Activated gamma-delta T cell treated with anti-CD3 and anti-CD28 coated beads, Interleukin-2, amount 50 U/mL, for 16 hours (primary cell): ENCODE data around the gene BACH1.

Experiments
- DNase-seq: peaks from one replicate; pipeline ENCODE4 v3.0.0-alpha.2; 2020; ENCODE audit warnings: low read depth

BACH1 gene

DNA sequence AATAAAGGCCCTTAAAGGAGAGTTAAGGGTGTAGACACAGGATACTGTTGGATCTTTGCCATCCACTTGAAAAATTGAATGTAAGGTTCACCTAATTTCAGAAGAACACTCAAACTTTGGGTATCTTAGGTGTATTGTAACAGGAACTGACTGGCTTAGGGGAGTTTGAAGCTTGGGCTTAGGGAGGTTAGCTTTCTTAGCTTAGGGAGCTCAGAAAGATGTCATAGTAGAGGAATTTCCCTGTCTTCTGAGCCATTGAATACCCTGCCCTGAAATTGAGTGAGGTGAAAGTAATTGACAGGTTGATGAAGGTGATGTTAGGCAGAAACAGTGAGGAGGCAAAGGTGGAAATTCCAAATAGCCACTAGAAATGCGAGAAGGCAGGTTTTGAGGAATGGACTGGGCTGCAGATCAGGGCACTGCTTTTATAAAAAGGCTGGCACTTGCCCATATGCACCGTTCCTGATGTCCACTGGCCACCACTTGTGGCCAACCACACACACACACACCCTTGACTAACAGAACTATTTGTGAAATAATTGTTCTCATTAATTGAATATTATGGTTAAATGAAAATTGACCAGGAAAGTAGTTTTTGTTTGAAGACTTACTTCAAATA is 16.5 kb downstream of the BACH1 start:
- DNase-seq: no peak

DNA sequence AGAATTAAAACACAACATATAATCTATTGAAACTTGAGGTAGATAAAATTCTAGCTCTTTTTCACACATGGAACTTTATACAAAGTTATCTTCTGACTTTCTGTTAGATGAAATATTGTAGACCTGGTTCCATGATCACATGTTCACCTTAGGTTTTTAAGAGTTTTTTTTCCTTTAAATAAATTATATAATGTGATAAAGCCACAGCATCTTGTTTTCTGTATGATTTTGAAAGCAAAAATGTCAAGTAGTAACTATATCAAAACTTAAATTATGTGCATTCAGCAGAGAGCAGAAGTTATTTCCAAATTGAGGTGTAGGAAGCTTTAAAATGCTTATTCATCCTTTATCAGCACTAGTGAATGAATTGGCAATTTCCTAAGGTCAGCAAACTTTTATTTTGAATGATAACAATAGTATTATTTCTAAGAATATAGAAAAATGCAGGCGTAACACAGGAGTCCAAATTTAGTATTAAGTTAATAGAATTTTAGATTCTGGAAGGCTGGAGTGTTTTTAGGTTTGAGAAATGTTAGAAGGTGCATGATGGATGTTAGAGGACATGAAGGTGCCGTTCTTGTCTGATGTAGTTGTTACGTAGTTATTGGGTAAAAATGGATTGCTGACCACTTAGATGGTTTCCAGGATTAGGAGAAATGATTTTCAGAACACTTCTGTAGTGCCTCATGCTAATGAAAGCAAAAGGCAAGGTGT is 17.5 kb downstream of the BACH1 start:
- no peak for DNase-seq

DNA sequence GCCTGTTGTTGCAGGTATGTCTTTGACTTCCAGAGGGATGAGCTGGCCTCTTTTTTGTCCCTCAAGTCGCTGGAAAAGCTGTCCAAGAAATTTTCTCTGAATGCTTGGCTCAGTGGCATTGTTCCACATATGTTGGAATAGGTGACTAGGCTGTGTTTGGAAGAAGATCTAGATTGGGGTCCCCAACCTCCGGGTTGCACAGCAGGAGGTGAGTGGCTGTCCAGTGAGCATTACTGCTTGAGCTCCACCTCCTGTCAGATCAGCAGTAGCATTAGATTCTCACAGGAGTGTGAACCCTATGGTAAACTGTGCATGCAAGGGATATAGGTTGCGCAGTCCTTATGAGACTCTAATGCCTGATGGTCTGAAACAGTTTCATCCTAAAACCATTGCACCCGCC is 18.1 kb downstream of the BACH1 start:
- no peak for DNase-seq

DNA sequence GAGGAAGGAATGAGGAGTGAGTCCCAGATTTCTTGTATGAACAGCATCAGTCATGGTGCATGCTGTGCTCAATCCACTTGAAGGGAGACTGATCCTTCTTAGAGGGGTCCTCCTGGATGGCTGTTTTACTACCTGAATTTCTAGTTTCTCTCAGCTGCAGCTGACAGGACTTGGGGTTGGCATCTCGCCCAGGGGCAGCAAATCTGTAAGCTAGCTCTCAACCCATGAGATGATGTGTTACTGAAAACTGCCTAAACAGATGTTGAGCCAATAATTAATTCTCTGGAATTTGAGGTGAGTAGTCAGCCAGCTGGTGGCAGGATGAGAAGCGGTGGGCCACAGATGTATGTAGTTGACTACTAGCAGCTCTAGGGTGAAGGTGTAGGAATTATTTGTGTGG is 19.6 kb downstream of the BACH1 start:
- DNase-seq: no peak

DNA sequence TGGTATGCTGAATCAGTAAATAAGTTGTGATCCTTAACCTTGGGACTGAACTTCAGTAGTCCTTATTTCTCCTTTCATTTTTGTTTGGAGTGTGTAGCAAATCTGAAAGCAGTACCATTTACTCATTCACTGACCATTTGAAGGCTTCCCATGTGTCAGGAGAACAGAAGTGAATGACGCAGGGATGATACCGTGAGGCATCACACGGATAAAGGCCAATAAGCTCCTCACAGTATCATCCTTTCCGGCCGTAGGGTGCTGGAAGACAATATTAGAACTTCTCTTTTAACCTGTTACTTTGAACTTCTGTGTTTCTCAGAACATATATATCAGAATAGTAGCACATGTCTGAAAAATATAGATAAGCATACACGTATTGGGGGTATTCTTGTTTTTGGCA is 21.3 kb downstream of the BACH1 start:
- DNase-seq: no peak

DNA sequence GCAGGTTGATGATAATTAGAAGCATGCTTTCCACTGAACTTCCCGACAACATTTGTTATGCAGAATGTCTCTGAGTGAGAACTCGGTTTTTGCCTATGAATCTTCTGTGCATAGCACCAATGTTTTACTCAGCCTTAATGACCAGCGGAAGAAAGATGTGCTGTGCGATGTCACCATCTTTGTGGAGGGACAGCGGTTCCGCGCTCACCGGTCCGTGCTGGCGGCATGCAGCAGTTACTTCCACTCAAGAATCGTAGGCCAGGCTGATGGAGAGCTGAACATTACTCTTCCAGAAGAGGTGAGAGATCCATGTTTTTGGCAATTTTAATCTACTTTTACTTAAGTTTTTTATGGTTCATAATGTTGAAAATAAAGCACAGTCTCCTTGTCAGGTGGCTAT is 22.5 kb downstream of the BACH1 start:
- no peak for DNase-seq

DNA sequence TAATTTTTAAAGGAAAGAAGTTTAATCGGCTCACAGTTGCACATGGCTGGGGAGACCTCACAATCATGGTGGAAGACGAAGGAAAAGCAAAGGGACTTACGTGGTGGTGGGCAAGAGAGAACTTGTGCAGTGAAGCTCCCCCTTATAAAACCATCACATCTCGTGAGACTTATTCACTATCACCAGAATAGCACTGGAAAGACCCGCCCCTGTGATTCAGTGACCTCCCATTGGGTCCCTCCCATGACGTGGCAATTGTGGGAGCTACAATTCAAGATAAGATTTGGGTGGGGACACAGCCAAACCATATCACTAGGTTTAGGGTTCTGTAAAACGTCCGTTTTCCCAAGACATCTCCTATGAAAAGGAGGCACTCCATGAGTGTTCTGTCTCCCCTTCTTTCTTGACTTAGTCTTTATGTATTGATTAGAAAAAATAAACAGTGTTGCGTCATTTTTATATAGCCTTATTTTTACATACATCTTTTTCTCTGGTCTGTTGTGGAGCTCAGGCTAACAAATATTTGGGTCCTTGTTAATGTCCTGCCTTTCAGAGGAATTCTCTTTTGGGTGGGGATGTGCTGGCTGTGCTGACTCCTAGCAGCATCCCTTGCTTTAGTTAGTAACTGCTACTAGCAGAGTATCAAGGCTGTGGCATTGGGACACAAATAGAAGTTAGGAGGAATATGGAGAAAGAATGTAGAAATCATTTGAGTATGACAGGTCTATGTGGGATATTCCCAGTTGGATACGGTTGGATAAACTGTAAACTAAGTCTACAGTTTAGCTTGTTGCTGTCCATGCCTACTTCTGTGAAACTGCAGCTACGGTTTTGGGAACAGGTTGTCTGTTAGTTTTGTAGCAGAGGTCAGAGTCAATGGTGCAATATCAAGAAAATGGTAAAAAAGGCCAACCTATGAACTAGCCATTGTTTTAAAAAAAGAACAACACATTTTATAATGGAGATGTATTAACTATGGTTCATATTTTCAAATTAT is 23.5 kb downstream of the BACH1 start:
- no peak for DNase-seq

DNA sequence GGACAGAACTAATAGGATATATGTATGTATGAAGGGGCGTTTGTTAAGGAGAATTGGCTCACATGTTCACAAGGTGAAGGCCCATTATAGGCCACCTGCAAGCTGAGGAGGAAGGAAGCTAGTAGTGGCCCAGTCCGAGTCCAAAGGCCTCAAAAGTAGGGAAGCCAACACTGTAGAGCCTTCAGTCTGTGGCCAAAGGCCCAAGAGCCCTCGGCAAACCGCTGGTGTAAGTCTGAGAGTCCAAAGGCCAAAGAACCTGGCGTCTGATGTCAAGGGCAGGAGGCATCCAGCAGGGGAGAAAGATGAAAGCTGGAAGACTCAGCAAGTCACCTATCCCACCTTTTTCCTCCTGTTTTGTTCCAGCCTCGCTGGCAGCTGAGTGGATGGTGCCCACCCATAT is 24.5 kb downstream of the BACH1 start:
- no peak for DNase-seq

DNA sequence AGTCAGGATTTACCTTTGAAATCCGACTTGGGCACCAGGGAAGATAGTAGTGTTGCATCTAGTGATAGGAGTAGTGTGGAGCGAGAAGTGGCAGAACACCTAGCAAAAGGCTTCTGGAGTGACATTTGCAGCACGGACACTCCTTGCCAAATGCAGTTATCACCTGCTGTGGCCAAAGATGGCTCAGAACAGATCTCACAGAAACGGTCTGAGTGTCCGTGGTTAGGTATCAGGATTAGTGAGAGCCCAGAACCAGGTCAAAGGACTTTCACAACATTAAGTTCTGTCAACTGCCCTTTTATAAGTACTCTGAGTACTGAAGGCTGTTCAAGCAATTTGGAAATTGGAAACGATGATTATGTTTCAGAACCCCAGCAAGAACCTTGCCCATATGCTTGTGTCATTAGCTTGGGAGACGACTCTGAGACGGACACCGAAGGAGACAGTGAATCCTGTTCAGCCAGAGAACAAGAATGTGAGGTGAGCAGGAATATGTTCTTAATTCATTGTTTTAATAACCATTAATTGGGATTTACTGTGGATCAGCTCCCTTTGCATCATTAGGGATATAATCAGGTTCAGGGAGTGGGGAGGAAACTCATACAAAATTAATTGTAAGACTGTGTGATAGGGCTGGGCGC is 28.3 kb downstream of the BACH1 start:
- DNase-seq: no peak

DNA sequence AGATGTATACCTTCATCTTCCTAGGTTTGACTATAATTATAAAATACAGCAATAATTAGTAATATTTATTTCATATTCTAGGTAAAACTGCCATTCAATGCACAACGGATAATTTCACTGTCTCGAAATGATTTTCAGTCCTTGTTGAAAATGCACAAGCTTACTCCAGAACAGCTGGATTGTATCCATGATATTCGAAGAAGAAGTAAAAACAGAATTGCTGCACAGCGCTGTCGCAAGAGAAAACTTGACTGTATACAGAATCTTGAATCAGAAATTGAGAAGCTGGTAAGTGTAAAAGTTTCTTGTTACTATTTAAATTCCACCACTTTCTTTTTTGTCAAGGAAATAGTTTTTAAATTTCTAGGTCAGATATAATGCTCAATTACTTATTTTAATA is 30.7 kb downstream of the BACH1 start:
- DNase-seq: no peak

DNA sequence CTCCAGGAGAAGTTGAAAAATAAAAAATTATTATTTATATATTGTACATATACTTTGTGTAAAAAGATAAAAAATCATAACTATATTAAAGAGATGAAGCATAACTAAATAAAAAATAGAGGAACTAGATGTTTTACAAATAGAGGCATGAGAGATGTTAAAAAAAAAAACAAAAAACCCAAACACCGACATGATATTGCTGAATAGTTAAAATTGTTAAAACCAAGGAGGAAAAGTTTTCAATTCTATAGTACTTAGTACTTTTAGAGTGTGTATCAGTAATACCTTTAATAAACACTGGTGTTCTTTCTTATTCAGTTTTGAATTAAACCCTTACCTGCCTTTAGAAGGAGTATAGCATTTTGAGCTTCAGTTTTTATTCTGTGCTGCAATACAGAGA is 32.1 kb downstream of the BACH1 start:
- no peak for DNase-seq

DNA sequence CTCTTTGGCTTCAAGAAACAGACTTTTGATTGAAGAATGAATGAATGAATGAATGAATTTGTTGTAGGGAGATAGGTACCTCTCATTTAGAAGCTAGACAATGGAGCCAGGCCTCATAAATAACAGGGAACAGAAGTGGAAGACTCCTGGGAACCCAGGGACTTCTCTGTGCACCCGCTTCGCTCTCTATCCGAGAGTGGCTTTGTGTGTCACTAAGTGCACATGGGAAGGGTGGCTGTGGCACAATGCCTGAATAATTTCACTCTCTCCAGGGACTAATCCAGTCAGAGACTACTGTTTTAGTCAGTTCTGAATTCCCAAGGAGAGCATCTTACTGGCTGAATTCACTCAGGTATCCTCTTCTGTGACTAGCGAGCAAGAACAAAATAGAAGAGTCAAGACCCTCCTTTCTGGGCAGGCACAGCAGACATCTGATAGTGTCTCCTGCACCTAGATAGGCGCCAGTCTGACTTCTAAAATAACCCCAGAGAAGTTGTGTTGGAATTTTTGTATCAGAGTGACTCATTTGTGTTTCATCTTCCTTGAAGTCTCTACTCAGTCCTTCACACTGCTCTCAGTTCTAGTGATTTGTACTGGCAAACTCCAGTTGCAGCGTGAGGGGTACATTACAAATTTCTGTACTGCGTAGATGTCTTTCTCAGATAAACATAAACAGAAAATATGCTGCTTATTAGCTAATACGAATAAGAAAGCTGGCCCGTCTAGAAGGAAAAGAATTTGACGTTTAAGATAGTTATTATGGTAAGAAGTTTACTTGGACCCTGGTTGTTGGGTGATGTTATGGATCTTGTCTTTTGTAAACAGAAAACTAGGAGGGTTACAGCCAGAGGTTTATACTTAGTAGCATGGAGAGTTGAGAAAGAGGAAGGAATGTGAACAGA is 34.0 kb downstream of the BACH1 start:
- DNase-seq: no peak

DNA sequence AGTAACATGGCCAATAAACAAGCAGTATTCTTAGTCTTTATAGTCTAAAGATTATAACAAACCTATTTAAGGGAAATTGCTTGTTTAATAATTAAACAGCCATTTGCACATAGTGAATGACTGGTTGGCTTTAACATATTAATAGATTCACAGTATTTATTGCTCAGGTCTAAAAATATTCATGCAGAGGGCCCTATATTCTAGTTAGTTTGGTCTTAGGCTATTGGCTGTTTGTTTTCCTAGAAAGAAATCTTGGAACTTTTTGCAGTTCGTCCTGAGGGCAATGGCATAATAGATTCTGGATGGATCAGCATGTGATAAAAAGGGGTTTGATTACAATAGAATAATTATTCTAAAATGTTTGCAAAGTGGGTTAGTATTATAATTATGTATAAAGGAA is 34.7 kb downstream of the BACH1 start:
- no peak for DNase-seq

DNA sequence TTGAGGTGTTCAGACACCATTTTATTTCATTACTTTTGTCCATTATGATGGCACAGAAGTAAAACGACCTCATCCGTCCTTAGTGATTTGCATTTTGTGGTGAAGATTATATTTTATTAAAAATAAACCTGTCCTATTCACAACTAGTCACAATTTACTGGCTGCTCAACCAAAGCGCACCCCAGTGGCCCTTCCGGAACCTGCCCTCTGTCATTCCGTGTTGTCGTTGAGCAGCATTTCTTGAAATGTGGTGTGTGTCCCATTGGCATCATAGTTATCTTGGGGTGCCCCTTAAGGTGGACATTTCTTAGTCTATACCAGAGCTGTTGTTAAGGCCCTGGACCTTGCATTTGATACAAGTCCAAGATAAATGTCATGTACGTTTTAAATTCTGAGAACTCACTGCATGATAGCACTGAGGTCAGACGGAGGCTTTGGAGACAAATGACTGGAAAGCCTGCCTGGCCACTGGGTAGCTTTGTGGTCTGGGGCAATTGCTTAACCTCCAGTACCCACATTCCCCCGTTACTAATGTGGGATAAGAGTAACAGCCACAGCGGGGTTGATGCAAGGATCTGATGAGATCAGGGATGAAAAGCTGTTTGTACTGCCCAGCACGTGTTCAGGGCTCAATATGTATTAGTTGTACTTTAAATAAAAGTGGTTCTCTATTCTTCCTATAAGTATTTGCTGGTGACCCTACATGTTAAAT is 36.2 kb downstream of the BACH1 start:
- DNase-seq: no peak

DNA sequence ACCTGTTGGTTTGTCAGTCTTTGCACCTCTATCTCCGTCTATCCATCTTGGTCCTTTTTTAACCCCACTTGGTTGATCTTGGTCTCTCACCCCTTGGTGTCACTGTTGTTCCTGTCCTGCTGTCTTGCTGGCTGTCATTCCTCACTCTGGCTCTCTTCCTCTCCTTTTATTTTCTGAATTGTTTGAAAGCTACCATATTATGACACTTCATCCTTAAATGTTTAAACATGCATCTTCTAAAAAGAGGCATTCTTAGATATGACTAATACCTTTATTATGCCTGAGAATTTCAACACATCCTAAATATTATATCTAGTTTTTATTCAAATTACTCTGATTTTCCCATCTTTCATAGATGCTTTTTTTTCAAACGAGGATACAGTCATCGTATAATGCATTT is 37.0 kb downstream of the BACH1 start:
- no peak for DNase-seq

DNA sequence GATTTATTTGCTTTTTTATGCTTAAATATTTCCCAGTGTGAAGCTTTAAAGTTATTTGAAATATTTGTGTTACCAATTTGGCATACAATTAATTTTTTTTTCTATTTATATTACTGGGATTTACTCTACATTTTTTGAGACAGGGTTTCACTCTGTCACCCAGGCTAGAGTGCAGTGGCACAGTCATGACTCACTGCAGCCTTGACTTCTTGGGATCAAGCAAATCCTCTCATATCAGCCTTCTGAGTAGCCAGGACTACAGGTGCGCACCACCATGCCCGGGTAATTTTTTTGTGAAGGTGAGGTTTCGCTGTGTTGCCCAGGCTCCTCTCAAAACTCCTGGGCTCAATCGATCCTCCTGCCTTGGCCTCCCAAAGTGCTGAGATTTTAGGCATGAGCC is 39.5 kb downstream of the BACH1 start:
- no peak for DNase-seq

DNA sequence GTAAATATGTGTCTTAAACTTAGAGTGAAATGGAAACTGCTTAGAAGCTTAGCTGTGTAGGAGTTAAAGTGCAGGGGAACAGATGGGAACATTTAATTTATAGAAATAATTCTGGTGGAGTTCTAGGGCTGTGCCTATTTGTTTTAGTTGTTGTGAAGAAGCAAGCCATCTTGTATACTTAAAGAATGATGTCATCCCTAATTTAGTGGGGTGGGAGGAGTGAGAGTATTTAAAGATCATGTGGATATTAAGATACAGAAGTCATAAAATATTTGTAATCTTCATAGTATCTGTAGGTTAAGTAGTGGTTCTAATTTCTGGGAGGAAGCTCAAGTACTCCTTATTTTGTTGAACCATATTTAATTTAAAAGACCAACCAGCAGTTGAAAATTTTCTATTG is 41.5 kb downstream of the BACH1 start:
- no peak for DNase-seq

DNA sequence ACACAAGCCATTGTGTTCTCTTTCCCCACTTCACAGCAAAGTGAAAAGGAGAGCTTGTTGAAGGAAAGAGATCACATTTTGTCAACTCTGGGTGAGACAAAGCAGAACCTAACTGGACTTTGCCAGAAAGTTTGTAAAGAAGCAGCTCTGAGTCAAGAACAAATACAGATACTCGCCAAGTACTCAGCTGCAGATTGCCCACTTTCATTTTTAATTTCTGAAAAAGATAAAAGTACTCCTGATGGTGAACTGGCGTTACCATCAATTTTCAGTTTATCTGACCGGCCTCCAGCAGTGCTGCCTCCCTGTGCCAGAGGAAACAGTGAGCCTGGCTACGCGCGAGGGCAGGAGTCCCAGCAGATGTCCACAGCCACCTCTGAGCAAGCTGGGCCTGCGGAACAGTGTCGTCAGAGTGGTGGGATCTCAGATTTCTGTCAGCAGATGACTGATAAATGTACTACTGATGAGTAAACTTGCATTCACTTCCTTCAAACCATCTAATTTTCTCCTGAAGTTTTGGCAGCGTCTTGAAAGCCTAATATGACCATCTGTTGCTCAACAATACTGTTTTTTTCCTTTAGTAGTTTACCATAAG is 43.7 kb downstream of the BACH1 start:
- no peak for DNase-seq

DNA sequence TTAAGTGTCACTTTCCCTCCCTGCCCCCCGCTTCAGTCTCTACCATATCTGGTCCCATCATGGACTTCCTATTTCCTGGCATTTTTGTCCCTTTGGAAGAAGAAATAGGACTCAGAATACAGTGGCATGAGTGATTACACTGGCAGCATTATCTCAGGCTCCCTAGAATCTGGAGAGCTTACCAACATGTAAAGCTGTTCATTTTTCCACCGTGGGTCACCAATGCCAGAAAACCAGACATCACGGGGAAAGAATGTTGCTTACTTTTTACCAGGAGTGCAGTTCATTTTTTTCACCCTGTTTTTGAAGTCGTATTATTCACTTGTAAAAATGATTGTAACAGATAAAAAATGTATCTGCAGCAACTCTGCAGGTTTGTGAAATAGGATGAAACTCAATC is 44.8 kb downstream of the BACH1 start:
- DNase-seq: no peak

DNA sequence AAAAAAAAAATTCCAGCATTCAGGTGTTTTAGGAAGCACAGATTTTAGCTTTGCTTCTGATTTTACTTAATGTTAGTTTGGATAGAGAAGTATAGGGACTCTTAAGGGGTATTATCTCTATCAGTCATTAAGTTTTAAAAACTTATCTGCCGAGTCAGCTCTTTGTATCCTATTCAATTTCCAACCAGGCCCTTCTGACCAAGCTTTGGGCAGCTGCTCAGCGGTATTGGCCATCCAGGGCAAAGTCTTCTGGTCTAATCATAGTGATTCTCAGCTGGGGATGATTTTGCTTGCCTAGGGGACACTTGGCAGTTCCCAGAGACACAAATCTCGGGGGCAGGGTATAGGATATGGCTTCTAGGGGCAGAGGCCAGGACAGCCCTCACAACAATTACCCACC is 47.6 kb downstream of the BACH1 start:
- DNase-seq: no peak
